GM12864 (cell line): ENCODE data around the gene LMF2.

Experiments used
- DNase-seq: peaks from one replicate; pipeline ENCODE4 v3.0.0-alpha.2; 2011; ENCODE audit warnings: low read depth
- H3K4me3 ChIP-seq: 2 replicates; pipeline ENCODE4 v1.5.1; 2011; ENCODE audit warnings: mild to moderate bottlenecking, low read depth, low read length, control low read depth
- TF ChIP-seq, protein P1 (sequence below): IDR thresholded peaks from 2 replicates; pipeline ENCODE4 v1.5.1; 2011; ENCODE audit warnings: low read depth, mild to moderate bottlenecking, moderate library complexity, low read length, control low read depth, inconsistent platforms; ENCODE audit errors: missing control alignments

LMF2 gene

DNA sequence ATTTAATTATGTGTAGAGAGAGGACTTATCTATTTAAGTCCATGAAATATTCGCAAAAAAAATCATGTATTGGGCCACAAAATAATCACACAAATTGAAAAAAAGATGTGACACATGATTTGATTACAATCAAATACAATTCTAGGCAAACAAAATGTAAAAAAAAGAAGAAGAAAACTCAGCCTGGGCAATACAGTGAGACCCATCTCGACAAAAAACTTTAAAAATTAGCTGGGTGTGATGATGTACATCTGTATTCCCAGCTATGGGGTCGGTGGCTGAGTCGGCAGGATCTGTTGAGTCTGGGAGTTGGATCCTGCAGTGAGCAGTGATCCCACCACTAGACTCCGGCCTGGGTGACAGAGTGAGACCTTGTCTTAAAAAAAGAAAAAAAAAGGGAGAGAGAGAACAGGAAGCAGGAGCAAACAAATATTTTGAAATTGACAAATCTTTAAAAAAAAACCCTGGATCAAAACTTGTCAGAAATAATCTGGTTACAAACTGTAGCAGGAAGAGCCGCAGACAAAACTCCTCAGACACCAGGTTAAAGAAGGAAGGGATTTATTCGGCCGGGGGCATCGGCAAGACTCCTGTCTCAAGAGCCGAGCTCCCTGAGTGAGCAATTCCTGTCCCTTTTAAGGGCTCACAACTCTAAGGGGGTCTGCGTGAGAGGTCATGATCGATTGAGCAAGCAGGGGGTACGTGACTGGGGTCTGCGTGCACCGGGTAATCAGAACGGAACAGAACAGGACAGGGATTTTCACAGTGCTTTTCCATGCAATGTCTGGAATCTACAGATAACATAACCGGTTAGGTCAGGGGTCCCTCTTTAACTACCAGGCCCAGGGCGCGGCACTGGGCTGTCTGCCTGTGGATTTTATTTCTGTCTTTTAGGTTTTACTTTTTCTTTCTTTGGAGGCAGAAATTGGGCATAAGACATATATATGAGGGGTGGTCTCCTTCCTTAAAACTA lies 25.6 kb upstream of the LMF2 start:
- no peak overlapping the region; the same call in 1 of the 2 replicates for H3K4me3 ChIP-seq
- TF ChIP-seq, protein P1, sequence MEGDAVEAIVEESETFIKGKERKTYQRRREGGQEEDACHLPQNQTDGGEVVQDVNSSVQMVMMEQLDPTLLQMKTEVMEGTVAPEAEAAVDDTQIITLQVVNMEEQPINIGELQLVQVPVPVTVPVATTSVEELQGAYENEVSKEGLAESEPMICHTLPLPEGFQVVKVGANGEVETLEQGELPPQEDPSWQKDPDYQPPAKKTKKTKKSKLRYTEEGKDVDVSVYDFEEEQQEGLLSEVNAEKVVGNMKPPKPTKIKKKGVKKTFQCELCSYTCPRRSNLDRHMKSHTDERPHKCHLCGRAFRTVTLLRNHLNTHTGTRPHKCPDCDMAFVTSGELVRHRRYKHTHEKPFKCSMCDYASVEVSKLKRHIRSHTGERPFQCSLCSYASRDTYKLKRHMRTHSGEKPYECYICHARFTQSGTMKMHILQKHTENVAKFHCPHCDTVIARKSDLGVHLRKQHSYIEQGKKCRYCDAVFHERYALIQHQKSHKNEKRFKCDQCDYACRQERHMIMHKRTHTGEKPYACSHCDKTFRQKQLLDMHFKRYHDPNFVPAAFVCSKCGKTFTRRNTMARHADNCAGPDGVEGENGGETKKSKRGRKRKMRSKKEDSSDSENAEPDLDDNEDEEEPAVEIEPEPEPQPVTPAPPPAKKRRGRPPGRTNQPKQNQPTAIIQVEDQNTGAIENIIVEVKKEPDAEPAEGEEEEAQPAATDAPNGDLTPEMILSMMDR, result no peak
- no peak for DNase-seq

DNA sequence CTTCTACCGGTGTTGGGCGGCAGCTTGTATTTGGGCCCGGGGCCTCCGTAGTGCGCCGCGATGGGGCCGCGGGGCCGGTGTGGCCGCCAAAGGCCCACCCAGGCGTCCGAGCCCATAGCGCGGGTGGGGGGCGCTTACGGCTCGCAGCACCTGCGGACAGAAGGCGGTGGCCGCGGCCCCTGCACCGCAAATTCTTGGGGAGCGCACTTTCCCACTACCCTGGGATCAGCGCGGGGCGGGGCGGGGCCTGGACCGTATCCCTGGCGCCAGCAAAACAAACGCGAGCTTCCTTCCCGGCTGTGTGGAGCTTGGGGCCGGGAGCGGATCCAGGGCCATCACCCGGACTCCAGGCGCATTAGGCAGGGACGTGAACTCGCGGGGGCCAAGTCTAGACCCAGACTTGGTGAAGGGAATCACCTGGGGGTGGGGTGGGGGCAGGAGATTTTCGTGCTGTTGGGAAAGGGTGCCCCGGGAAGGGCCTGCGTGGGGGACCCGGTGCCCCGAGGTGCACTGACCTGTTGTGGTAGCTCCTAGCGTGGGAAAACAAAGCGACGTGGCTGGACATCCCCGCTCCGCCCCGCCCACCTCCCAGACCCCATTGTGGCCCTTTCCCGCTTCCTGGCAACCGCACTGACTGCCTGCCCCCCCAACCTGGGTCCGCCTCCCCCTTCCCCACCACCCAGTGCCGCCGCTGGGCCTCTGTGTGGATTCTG lies 24.6 kb upstream of the LMF2 start:
- TF ChIP-seq, protein P1, result no peak
- peak overlapping the region; percentile 63 for H3K4me3 ChIP-seq
- DNase-seq, result no peak

DNA sequence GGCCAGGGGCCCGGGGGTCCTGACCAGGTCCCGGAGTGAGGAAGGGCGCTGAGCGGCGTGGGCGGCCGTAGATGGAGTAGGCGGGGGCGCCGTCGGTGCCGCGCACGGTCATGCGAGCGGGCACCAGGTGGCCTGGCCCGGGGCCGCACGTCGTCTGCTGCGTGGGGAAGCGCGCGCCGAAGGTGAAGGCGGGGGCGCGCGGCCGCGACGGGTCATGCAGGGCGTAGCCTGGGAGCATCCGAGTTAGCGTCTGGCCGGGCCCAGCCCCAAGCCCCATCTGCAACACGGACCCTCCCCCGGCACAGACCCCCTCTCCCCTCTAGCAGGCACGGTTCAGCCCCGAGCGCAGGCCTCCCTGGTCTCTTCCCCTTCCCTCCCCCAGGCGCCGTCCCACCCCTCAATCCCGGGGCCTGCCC lies 24.1 kb upstream of the LMF2 start:
- DNase-seq, result no peak
- TF ChIP-seq, protein P1, result no peak
- H3K4me3 ChIP-seq, result peak overlapping the region; percentile 63

DNA sequence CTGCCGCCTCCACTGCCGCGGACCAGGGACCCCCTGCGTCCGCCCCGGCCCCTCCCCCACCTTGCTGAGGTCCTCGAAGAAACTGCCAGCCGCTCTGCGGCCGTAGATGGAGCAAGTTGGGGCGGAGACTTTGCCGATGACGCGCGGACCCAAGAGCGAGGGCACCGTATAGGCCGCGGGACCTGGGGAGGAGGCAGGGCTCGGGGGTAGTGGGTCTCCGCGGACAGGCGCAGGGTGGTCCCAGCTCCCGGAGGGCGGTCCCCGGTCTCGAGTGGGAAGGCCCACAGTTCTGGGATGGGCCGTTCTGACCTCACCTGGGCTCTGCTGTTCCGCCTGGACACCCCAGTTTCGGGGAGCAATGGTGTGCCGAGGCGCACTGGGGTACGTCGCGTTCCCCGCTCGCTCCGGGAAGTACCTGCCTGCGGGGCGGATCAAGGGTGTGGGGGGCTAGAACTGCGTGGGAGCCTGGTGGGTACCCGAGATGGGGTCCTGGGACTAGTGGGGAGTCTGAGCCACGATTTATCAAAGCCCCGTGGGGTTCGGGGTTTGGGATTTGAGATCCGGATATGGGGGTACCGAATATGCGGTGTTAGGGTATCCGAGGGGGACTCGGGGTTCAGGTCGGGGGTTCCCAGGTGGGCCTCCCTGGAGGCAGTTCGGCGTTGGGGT lies 23.5 kb upstream of the LMF2 start:
- H3K4me3 ChIP-seq, result peak overlapping the region; percentile 63
- DNase-seq, result no peak
- TF ChIP-seq, protein P1, result no peak

DNA sequence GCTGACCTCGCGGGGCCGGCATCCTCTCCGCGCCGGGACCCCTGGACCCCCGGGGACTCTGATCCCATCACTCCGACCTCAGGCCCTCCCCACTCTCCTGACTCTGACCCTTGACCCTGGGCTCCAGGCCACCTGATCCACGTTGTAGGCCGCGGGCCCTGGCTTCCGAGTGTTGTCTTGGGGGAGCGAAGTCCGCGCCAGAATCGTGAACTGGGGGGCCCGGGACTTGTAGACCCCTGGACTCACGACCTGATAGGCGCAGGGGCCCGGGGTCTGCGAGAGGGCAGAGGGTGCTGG lies 23.0 kb upstream of the LMF2 start:
- peak overlapping the region; percentile 63 for H3K4me3 ChIP-seq
- no peak for DNase-seq
- TF ChIP-seq, protein P1, result no peak

DNA sequence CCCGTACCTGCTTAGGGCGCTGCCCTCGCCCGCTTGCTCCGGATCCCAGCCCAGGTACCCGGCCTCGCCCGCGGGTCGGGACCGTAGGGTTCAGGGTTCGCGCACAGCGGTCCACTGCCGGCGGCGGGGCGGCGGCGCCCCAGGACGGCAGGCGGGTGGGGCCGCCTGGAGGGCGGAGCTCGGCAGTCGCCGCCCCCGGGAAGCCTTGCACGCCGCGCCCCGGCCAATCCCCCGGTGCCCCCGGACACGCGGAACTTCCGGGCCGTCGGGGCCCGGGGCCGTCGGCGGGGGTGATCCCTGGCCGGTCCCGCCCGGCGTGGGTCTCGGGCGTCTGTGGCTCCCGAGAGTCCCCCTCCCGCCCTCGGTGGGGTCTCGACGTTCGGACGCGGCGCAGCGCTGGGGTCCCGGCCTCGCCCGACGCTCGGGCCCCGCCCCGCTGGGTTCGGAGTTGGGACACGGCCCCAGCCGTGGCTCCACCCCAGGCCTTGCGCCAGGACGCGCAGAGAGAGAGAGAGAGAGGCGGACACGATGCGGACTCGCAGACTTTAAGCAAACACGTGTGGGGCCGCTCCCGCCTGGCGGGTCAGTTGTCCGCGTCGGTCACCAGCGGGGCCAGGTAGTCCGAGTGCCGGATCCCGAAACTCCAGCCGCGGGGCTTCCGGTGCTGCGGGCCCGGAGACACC lies 22.5 kb upstream of the LMF2 start, which contains the start of gene TYMP:
Gene TYMP (minus strand): TSS at position 116 of the 683 bp plus-strand sequence. CDS start 303 bp downstream, outside the sequence.
- H3K4me3 ChIP-seq, result peak within 1 kb of the TSS; percentile 63
- DNase-seq, result no peak
- TF ChIP-seq, protein P1, result no peak
